T-helper 1 cell treated with Interleukin-12 subunit alpha and Interleukin-12 subunit beta and Interleukin-4 antibody, amounts not matched to agents 30 μg/mL and 1 μg/mL, for 36 hours (primary cell): ENCODE results near the gene DMD.

Experiments used
- H3K27ac Mint-ChIP-seq: one replicate; pipeline ENCODE4 v1.8.0; 2021; ENCODE audit warnings: mild to moderate bottlenecking, mixed read lengths
- H3K27me3 Mint-ChIP-seq: one replicate; pipeline ENCODE4 v1.8.0; 2021; ENCODE audit warnings: low read depth, mixed read lengths
- H3K36me3 Mint-ChIP-seq: one replicate; pipeline ENCODE4 v1.8.0; 2021; ENCODE audit warnings: low read depth, mixed read lengths
- H3K4me1 Mint-ChIP-seq: one replicate; pipeline ENCODE4 v1.8.0; 2021; ENCODE audit warnings: low read depth, mixed read lengths
- H3K4me3 Mint-ChIP-seq: one replicate; pipeline ENCODE4 v1.8.0; 2021; ENCODE audit warnings: mild to moderate bottlenecking, moderate library complexity, mixed read lengths
- H3K9me3 Mint-ChIP-seq: one replicate; pipeline ENCODE4 v1.8.0; 2021; ENCODE audit warnings: mixed read lengths

The DMD gene

DNA sequence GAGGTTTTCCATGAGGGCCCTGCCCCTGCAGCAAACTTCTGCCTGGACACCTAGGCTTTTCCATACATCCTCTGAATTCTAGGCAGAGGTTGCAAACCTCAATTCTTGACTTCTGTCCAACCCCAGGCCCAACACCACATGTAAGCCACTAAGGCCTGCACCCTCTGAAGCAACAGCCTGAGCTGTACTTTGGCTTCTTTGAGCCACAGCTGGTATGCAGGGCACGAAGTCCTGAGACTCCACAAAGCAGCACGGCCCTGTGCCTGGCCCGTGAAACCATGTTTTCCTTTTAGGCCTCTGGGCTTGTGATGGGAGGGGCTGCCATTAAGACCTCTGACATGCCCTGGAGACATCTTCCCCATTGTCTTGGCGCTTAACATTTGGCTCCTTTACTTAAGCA is 1411.1 kb downstream of the DMD start:
- no peak overlapping the region for H3K4me3 Mint-ChIP-seq
- peaks cover 5% of the 10 kb centered on the region for H3K9me3 Mint-ChIP-seq
- H3K27ac Mint-ChIP-seq, result no peak overlapping the region
- no peaks in the 10 kb centered on the region for H3K27me3 Mint-ChIP-seq
- no peaks in the 10 kb centered on the region for H3K36me3 Mint-ChIP-seq
- H3K4me1 Mint-ChIP-seq, result no peaks in the 10 kb centered on the region

- H3K9me3 Mint-ChIP-seq, result no peaks in the 10 kb centered on the region
- no peaks in the 10 kb centered on the region for H3K4me1 Mint-ChIP-seq
- H3K36me3 Mint-ChIP-seq, result no peaks in the 10 kb centered on the region
- no peak overlapping the region for H3K27ac Mint-ChIP-seq
- H3K4me3 Mint-ChIP-seq, result no peak overlapping the region
- H3K27me3 Mint-ChIP-seq, result no peaks in the 10 kb centered on the region
These were observed 1414.7 kb downstream of the DMD start for GRCh38 chrX:31796624-31797023.

DNA sequence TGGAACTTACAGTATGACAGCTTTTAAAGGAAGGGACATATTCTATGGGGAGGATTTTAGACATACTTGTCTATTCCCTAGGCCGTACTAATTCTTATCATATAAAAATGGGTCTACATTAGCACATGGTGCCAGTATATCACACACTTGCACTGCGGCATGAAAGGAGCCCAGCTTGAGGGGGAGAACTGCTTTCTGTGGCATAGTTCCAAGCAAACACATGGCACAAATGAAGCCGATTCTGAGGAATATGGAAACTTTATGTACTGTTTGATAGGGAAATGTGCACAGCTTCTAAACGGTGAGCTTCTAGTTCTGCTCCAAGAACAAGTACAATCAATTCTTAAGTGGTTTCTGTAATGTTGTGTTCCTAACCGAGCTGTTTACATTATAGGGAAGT is 1463.9 kb downstream of the DMD start:
- H3K27me3 Mint-ChIP-seq, result no peaks in the 10 kb centered on the region
- no peaks in the 10 kb centered on the region for H3K9me3 Mint-ChIP-seq
- no peak overlapping the region for H3K4me3 Mint-ChIP-seq
- no peaks in the 10 kb centered on the region for H3K36me3 Mint-ChIP-seq
- no peak overlapping the region for H3K27ac Mint-ChIP-seq
- no peaks in the 10 kb centered on the region for H3K4me1 Mint-ChIP-seq

DNA sequence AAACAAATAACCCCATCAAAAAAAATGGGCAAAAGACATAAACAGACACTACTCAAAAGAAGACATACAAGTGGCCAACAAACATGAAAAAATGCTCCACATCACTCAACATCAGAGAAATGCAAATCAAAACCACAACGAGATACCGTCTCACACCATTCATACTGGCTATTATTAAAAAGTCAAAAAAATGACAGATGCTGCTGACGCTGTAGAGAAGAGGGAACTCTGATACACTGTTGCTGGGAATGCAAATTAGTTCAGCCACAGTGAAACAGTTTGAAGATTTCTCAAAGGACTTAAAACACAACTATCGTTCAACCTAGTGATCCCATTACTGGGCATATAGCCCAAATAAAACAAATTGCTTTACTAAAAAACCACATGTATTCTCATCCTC is 1468.3 kb downstream of the DMD start:
- H3K4me3 Mint-ChIP-seq, result no peak overlapping the region
- H3K9me3 Mint-ChIP-seq, result peaks cover 4% of the 10 kb centered on the region
- no peaks in the 10 kb centered on the region for H3K36me3 Mint-ChIP-seq
- H3K27me3 Mint-ChIP-seq, result no peaks in the 10 kb centered on the region
- no peak overlapping the region for H3K27ac Mint-ChIP-seq
- H3K4me1 Mint-ChIP-seq, result no peaks in the 10 kb centered on the region

GRCh38 chrX:31717474-31717873 is 1493.9 kb downstream of the DMD start:
- Mint-ChIP-seq H3K36me3 (no peaks in the 10 kb centered on the region), H3K27me3 (no peaks in the 10 kb centered on the region), H3K9me3 (no peaks in the 10 kb centered on the region), H3K27ac (no peak overlapping the region), H3K4me3 (no peak overlapping the region), H3K4me1 (no peaks in the 10 kb centered on the region)

- Mint-ChIP-seq H3K27ac (no peak overlapping the region), H3K4me3 (no peak overlapping the region), H3K27me3 (no peaks in the 10 kb centered on the region), H3K4me1 (no peaks in the 10 kb centered on the region), H3K36me3 (no peaks in the 10 kb centered on the region), H3K9me3 (no peaks in the 10 kb centered on the region)
These were observed 1495.7 kb downstream of the DMD start for GRCh38 chrX:31715675-31716074.

GRCh38 chrX:31714797-31715196 is 1496.6 kb downstream of the DMD start:
- H3K27ac Mint-ChIP-seq, result no peak overlapping the region
- H3K4me1 Mint-ChIP-seq, result no peaks in the 10 kb centered on the region
- H3K36me3 Mint-ChIP-seq, result no peaks in the 10 kb centered on the region
- H3K4me3 Mint-ChIP-seq, result no peak overlapping the region
- H3K27me3 Mint-ChIP-seq, result no peaks in the 10 kb centered on the region
- no peaks in the 10 kb centered on the region for H3K9me3 Mint-ChIP-seq

GRCh38 chrX:31713120-31713519 is 1498.2 kb downstream of the DMD start:
- H3K4me1 Mint-ChIP-seq, result no peaks in the 10 kb centered on the region
- H3K4me3 Mint-ChIP-seq, result no peak overlapping the region
- H3K36me3 Mint-ChIP-seq, result no peaks in the 10 kb centered on the region
- H3K27ac Mint-ChIP-seq, result no peak overlapping the region
- H3K27me3 Mint-ChIP-seq, result no peaks in the 10 kb centered on the region
- H3K9me3 Mint-ChIP-seq, result no peaks in the 10 kb centered on the region

GRCh38 chrX:31711166-31711565 is 1500.2 kb downstream of the DMD start:
- Mint-ChIP-seq H3K36me3 (no peaks in the 10 kb centered on the region), H3K27ac (no peak overlapping the region), H3K9me3 (no peaks in the 10 kb centered on the region), H3K4me3 (no peak overlapping the region), H3K4me1 (no peaks in the 10 kb centered on the region), H3K27me3 (no peaks in the 10 kb centered on the region)

- no peaks in the 10 kb centered on the region for H3K27me3 Mint-ChIP-seq
- H3K4me1 Mint-ChIP-seq, result no peaks in the 10 kb centered on the region
- no peaks in the 10 kb centered on the region for H3K36me3 Mint-ChIP-seq
- H3K4me3 Mint-ChIP-seq, result no peak overlapping the region
- no peak overlapping the region for H3K27ac Mint-ChIP-seq
- no peaks in the 10 kb centered on the region for H3K9me3 Mint-ChIP-seq
These were observed 1503.2 kb downstream of the DMD start for GRCh38 chrX:31708116-31708515.

- Mint-ChIP-seq H3K27ac (no peak overlapping the region), H3K4me3 (no peak overlapping the region), H3K9me3 (no peaks in the 10 kb centered on the region), H3K4me1 (no peaks in the 10 kb centered on the region), H3K27me3 (no peaks in the 10 kb centered on the region), H3K36me3 (no peaks in the 10 kb centered on the region)
These were observed 1504.9 kb downstream of the DMD start for GRCh38 chrX:31706466-31706865.

DNA sequence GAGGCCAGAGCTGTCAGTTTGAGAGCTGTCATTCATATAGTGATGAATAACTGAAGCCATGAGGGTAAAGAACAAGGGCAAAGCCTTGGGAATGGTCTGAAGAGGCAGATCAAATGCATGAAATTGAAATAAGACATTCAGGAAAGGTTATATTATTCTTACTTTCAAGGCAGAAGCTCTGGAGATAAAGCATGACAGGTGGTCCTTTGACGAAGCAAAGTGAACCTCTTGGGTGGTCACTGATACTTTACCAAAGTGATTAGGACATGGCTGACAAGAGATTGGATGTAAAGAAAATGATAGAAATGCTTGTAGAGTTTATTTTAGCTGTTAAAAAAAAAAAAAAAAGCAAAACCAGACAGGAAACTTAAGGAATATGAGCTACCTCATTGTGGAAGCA is 1505.5 kb downstream of the DMD start:
- Mint-ChIP-seq H3K36me3 (no peaks in the 10 kb centered on the region), H3K4me3 (no peak overlapping the region)

GRCh38 chrX:31704938-31705337 is 1506.4 kb downstream of the DMD start:
- H3K36me3 Mint-ChIP-seq, result no peaks in the 10 kb centered on the region
- no peak overlapping the region for H3K27ac Mint-ChIP-seq
- no peak overlapping the region for H3K4me3 Mint-ChIP-seq
- H3K4me1 Mint-ChIP-seq, result no peaks in the 10 kb centered on the region
- no peaks in the 10 kb centered on the region for H3K9me3 Mint-ChIP-seq
- no peaks in the 10 kb centered on the region for H3K27me3 Mint-ChIP-seq

More for the DNA sequence above, 1505.5 kb downstream of the DMD start:
- Mint-ChIP-seq H3K27me3 (no peaks in the 10 kb centered on the region), H3K27ac (no peak overlapping the region), H3K9me3 (no peaks in the 10 kb centered on the region), H3K4me1 (no peaks in the 10 kb centered on the region)

DNA sequence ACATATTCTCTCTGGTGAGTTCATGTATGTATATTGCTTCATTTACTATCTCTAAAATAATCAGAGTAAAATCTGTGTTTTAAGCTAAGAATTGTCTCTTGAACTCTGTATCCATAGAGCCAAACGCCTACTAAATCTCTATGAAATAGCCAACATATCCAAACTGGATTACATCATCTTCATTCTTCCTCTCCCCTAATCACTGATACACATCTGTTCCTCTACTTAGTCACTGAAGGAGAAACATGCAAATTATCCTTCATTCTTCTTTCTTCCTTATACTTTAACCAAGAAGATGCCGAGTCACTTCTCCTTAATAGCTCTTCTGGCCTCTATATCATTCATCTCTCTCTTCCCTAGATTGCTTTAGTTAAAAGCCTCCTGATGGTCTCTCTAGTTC is 1509.1 kb downstream of the DMD start:
- Mint-ChIP-seq H3K9me3 (no peaks in the 10 kb centered on the region), H3K27me3 (no peaks in the 10 kb centered on the region), H3K4me1 (no peaks in the 10 kb centered on the region), H3K27ac (no peak overlapping the region), H3K36me3 (no peaks in the 10 kb centered on the region), H3K4me3 (no peak overlapping the region)

GRCh38 chrX:31697294-31697916 is 1513.9 kb downstream of the DMD start:
- no peak overlapping the region for H3K27ac Mint-ChIP-seq
- no peaks in the 10 kb centered on the region for H3K27me3 Mint-ChIP-seq
- peaks cover 5% of the 10 kb centered on the region for H3K9me3 Mint-ChIP-seq
- H3K4me1 Mint-ChIP-seq, result no peaks in the 10 kb centered on the region
- H3K4me3 Mint-ChIP-seq, result no peak overlapping the region
- H3K36me3 Mint-ChIP-seq, result no peaks in the 10 kb centered on the region

GRCh38 chrX:31679861-31680260 is 1531.5 kb downstream of the DMD start:
- Mint-ChIP-seq H3K4me1 (no peaks in the 10 kb centered on the region), H3K4me3 (no peak overlapping the region), H3K9me3 (no peaks in the 10 kb centered on the region), H3K27ac (no peak overlapping the region), H3K36me3 (no peaks in the 10 kb centered on the region), H3K27me3 (no peaks in the 10 kb centered on the region)
